Measurements from ENCODE around the gene LSM10. TPM values are rescaled to one million over a fixed set of nuclear protein-coding genes. Genes with fewer than 3 reads are reported as not detected.
A peak's percentile ranks its signal among the peaks of the same experiment; 100 is the strongest.

Gene LSM10
- total and polyA plus RNA-seq, 2 experiments from 2014 or later = 27.5 to 98.9 TPM

DNA sequence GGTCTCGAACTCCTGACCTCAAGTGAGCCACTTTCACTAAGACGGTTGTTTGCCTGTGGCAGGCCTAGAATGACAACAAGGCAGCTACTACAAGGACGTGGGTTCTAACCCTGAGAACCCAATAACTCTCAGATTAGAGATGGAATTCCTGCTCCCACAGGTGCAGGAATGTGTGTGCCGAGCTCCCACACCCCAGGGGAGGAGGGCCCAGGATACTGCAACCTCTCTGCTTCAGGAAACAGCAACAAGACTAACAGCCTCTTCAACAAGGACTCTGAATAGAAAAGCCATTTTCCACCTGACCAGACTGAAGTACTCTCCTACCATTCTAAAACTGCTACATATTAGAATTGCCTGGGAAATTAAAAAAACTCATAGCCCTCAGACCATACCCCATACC is 4.9 kb downstream of the LSM10 start:
- Histone ChIP-seq H3K4me2 (no peak overlapping the region), H3K4me3 (no peak overlapping the region), H3K9me2 (ENCODE audit: insufficient read depth) (no peaks in the 10 kb centered on the region), H4K20me1 (replicated peaks; ENCODE audit: insufficient read depth) (no peaks in the 10 kb centered on the region), H3F3A (replicated peaks; ENCODE audit: low read depth) (0 out of 2 replicates have a peak, but pooled peaks cover 2% of the 10 kb centered on the region), H3K27me3 (ENCODE audit: insufficient read depth) (no peaks in the 10 kb centered on the region), H2AFZ (no peak overlapping the region), H3K4me1 (ENCODE audit: insufficient read depth) (peaks cover 8% of the 10 kb centered on the region), H3K36me3 (ENCODE audit: insufficient read depth) (no peaks in the 10 kb centered on the region; the same call in 1 of the 2 replicates), H3K79me2 (replicated peaks; ENCODE audit: insufficient read depth) (peaks cover 15% of the 10 kb centered on the region; the same call in 1 of the 2 replicates), H3K27ac (ENCODE audit: low read depth) (no peak overlapping the region)
- Mint-ChIP-seq H3K27me3 (ENCODE audit: insufficient read depth, low read depth, poor library complexity) (peaks cover 11% of the 10 kb centered on the region), H3K4me3 (no peak overlapping the region), H3K36me3 (ENCODE audit: low read depth) (peaks cover 40% of the 10 kb centered on the region), H3K27ac (no peak overlapping the region), H3K9me3 (no peaks in the 10 kb centered on the region), H3K4me1 (peaks cover 10% of the 10 kb centered on the region)
- no peak for TF ChIP-seq CREB1 (CRISPR knock-in tag; IDR thresholded peaks at IDR 0.05; ENCODE audit: low read depth)
- no peak for TF ChIP-seq ZNF114 (CRISPR knock-in tag; IDR thresholded peaks at IDR 0.05)
- TF ChIP-seq, protein P1, sequence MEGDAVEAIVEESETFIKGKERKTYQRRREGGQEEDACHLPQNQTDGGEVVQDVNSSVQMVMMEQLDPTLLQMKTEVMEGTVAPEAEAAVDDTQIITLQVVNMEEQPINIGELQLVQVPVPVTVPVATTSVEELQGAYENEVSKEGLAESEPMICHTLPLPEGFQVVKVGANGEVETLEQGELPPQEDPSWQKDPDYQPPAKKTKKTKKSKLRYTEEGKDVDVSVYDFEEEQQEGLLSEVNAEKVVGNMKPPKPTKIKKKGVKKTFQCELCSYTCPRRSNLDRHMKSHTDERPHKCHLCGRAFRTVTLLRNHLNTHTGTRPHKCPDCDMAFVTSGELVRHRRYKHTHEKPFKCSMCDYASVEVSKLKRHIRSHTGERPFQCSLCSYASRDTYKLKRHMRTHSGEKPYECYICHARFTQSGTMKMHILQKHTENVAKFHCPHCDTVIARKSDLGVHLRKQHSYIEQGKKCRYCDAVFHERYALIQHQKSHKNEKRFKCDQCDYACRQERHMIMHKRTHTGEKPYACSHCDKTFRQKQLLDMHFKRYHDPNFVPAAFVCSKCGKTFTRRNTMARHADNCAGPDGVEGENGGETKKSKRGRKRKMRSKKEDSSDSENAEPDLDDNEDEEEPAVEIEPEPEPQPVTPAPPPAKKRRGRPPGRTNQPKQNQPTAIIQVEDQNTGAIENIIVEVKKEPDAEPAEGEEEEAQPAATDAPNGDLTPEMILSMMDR (conservative IDR thresholded peaks at IDR 0.05; ENCODE audit: low read depth in 2 of 2) = no peak
- TF ChIP-seq, protein P2, sequence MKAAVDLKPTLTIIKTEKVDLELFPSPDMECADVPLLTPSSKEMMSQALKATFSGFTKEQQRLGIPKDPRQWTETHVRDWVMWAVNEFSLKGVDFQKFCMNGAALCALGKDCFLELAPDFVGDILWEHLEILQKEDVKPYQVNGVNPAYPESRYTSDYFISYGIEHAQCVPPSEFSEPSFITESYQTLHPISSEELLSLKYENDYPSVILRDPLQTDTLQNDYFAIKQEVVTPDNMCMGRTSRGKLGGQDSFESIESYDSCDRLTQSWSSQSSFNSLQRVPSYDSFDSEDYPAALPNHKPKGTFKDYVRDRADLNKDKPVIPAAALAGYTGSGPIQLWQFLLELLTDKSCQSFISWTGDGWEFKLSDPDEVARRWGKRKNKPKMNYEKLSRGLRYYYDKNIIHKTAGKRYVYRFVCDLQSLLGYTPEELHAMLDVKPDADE (IDR thresholded peaks at IDR 0.05) = no peak
- no peak for TF ChIP-seq ZNF331 (CRISPR knock-in tag; IDR thresholded peaks at IDR 0.05; ENCODE audit: low read depth)
- ATAC-seq (no peak), DNase-seq (ENCODE audit: low spot score) (no peak)

- Histone ChIP-seq H3K4me3 (no peak overlapping the region), H3F3A (replicated peaks; ENCODE audit: low read depth) (peaks cover 12% of the 10 kb centered on the region; the same call in 1 of the 2 replicates), H3K27me3 (ENCODE audit: insufficient read depth) (no peaks in the 10 kb centered on the region), H3K9me2 (ENCODE audit: insufficient read depth) (no peaks in the 10 kb centered on the region), H3K4me2 (no peak overlapping the region), H3K36me3 (ENCODE audit: insufficient read depth) (no peaks in the 10 kb centered on the region; the same call in 1 of the 2 replicates), H4K20me1 (replicated peaks; ENCODE audit: insufficient read depth) (no peaks in the 10 kb centered on the region), H3K27ac (ENCODE audit: low read depth) (no peak overlapping the region), H2AFZ (no peak overlapping the region), H3K4me1 (ENCODE audit: insufficient read depth) (peaks cover 9% of the 10 kb centered on the region), H3K79me2 (replicated peaks; ENCODE audit: insufficient read depth) (peaks cover 9% of the 10 kb centered on the region; the same call in 1 of the 2 replicates)
- peaks cover 11% of the 10 kb centered on the region for H3K27me3 Mint-ChIP-seq (ENCODE audit: insufficient read depth, low read depth, poor library complexity)
- H3K27ac Mint-ChIP-seq = peak overlapping the region; percentile 82
- H3K4me1 Mint-ChIP-seq = peaks cover 22% of the 10 kb centered on the region
- no peaks in the 10 kb centered on the region for H3K9me3 Mint-ChIP-seq
- H3K4me3 Mint-ChIP-seq = no peak overlapping the region
- H3K36me3 Mint-ChIP-seq (ENCODE audit: low read depth) = peaks cover 40% of the 10 kb centered on the region
- ATAC-seq (no peak), DNase-seq (ENCODE audit: low spot score) (no peak)
- TF ChIP-seq POLR2AphosphoS5 (IDR thresholded peaks at IDR 0.05; ENCODE audit: low read depth) (no peak), STAT1 (IDR thresholded peaks at IDR 0.05; ENCODE audit: unreplicated experiment) (no peak), CREB1 (CRISPR knock-in tag; IDR thresholded peaks at IDR 0.05; ENCODE audit: low read depth) (no peak)
- TF ChIP-seq, protein P3, sequence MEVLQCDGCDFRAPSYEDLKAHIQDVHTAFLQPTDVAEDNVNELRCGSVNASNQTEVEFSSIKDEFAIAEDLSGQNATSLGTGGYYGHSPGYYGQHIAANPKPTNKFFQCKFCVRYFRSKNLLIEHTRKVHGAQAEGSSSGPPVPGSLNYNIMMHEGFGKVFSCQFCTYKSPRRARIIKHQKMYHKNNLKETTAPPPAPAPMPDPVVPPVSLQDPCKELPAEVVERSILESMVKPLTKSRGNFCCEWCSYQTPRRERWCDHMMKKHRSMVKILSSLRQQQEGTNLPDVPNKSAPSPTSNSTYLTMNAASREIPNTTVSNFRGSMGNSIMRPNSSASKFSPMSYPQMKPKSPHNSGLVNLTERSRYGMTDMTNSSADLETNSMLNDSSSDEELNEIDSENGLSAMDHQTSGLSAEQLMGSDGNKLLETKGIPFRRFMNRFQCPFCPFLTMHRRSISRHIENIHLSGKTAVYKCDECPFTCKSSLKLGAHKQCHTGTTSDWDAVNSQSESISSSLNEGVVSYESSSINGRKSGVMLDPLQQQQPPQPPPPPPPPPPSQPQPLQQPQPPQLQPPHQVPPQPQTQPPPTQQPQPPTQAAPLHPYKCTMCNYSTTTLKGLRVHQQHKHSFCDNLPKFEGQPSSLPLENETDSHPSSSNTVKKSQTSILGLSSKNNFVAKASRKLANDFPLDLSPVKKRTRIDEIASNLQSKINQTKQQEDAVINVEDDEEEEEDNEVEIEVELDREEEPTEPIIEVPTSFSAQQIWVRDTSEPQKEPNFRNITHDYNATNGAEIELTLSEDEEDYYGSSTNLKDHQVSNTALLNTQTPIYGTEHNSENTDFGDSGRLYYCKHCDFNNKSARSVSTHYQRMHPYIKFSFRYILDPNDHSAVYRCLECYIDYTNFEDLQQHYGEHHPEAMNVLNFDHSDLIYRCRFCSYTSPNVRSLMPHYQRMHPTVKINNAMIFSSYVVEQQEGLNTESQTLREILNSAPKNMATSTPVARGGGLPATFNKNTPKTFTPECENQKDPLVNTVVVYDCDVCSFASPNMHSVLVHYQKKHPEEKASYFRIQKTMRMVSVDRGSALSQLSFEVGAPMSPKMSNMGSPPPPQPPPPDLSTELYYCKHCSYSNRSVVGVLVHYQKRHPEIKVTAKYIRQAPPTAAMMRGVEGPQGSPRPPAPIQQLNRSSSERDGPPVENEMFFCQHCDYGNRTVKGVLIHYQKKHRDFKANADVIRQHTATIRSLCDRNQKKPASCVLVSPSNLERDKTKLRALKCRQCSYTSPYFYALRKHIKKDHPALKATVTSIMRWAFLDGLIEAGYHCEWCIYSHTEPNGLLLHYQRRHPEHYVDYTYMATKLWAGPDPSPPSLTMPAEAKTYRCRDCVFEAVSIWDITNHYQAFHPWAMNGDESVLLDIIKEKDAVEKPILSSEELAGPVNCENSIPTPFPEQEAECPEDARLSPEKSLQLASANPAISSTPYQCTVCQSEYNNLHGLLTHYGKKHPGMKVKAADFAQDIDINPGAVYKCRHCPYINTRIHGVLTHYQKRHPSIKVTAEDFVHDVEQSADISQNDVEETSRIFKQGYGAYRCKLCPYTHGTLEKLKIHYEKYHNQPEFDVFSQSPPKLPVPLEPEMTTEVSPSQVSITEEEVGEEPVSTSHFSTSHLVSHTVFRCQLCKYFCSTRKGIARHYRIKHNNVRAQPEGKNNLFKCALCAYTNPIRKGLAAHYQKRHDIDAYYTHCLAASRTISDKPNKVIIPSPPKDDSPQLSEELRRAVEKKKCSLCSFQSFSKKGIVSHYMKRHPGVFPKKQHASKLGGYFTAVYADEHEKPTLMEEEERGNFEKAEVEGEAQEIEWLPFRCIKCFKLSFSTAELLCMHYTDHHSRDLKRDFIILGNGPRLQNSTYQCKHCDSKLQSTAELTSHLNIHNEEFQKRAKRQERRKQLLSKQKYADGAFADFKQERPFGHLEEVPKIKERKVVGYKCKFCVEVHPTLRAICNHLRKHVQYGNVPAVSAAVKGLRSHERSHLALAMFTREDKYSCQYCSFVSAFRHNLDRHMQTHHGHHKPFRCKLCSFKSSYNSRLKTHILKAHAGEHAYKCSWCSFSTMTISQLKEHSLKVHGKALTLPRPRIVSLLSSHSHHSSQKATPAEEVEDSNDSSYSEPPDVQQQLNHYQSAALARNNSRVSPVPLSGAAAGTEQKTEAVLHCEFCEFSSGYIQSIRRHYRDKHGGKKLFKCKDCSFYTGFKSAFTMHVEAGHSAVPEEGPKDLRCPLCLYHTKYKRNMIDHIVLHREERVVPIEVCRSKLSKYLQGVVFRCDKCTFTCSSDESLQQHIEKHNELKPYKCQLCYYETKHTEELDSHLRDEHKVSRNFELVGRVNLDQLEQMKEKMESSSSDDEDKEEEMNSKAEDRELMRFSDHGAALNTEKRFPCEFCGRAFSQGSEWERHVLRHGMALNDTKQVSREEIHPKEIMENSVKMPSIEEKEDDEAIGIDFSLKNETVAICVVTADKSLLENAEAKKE (CRISPR knock-in tag; IDR thresholded peaks at IDR 0.05) = no peak
- TF ChIP-seq, protein P1 (conservative IDR thresholded peaks at IDR 0.05; ENCODE audit: low read depth in 2 of 2) = no peak
Observed at GRCh38 chr1:36391271-36391670, 6.4 kb downstream of the LSM10 start.

Data from GM23338 (cell line).